GM10847 (cell line): Measurements from ENCODE around the gene KLLN.

Experiments
- POLR2A ChIP-seq: IDR thresholded peaks from 2 replicates; pipeline ENCODE4 v1.6.1; 2011; ENCODE audit not compliant: insufficient read length; ENCODE audit errors: extremely low read depth

KLLN gene

GRCh38 chr10:87844837-87845623 is 18.3 kb downstream of the KLLN start:
- no peak for TF ChIP-seq POLR2A

DNA sequence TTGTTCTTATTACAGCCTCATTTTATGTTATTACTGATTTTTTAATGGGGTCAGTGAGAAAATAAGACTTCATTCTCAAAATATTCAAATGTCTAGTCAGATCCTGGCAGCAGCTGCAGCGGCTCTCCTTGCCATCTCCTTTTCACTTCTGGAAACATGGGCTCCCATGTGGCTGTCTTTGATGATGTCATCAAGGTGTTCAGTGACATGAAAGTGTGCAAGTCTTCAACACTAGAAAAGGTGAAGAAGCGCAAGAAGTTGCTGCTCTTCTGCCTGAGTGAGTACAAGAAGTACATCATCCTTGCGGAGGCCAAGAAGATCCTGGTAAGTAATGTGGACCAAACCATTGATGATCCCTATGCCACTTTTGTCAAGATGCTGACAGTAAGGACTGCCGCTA is 19.6 kb downstream of the KLLN start:
- TF ChIP-seq POLR2A: no peak

DNA sequence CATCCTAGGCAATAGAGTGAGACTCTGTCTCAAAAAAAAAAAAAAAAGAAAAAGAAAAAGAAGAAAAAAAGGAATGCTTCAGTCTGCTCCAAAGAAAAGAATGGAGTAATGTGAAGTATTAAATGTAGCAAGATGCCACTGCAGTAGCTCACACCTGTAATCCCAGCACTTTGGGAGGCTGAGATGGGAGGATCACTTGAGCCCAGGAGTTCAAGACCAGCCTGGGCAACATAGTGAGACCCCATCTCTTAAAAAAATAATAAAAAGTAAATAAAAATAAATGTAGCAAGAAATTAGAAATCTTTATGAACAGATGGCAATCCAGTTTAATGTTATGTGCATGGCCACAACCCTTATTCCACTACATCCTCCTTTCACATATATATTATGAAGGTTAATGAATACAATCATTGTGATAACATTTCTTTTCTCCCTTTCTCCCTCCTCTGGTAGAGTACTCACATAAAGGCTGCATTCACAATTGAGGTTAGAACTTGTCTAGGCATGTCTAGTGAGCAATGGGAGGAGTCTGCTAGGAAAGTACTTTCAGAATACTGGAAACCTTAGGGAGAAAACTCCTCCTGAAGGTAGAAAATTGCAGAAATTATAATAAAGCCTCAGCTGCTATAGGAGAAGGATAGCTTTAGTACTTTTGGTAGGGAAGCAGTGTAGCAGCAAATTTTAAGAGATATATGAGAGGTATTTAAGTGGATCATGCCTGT is 20.4 kb downstream of the KLLN start:
- TF ChIP-seq POLR2A: no peak

DNA sequence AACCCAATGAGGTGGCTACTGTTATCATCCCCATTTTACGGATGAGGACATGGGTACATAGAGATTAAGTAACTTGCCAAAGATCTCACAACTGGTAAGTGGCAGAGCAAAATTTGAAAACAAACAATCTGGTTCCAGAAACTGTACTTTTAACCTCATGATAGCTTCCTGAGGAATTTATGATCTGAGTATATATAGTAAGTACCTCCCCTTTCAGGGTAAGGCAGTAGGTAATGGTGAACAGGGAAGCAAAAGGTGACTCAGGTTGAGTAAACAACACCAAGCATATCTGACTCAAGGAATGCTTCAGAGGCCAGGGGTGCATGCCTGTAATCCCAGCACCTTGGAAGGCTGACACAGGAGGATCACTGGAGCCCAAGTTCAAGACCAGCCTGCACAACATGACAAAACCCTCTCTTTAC is 21.1 kb downstream of the KLLN start:
- no peak for TF ChIP-seq POLR2A

DNA sequence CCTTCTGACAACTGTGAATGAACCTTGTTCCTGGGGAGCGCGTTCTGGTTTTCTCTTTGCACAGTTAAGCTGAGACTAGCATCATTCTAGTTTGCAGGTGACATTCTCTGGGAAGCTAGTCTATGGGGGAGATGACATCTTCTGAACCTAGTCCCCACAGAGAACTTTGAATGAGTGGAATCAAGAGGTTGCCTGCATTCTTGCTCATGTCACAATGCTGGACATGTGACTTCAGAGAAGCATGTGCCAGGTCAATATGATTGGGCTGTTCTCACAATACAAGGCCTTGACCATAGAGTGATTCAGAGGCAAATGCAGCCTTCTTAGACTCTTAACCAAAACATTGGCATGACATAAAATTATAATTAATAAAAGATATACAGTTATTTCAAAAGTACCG is 22.1 kb downstream of the KLLN start:
- TF ChIP-seq POLR2A: no peak

DNA sequence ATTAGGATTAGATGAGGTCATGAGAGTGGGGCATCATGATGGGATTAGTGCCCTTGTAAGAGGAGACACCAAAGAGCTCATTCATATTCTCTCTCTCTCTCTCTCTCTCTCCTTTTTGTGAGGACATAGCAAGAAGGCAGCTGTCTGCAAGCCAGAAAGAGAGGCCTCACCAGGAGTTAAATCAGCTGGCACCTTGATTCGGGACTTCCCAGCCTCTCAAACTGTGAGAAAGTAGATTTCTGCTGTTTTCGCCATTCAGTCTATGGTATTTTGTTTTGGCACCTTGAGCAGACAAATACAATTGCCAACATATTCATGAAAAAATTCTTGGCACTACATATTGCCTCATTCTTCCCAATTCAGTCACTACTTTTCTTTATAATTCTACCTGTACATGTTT is 24.7 kb downstream of the KLLN start:
- TF ChIP-seq POLR2A: no peak

GRCh38 chr10:87837445-87837844 is 25.9 kb downstream of the KLLN start:
- no peak for TF ChIP-seq POLR2A

DNA sequence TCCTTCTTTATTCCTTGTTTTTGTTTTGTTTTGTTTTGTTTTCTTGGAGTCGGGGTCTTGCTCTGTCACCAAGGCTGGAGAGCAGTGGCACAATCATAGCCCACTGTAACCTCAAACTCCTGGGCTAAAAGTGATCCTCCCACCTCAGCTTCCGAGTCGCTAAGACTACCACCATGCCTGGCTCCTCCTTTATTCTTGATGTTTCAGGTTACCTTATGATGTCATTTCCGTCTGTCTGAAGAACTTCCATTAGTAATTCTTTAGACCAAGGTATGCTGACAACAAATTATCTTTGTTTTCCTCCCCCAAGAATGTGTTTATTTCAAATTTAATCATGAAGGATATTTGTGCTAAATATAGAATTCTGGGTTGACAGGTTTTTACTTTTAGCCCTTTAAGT is 27.2 kb downstream of the KLLN start:
- TF ChIP-seq POLR2A: no peak

GRCh38 chr10:87829986-87830729 is 33.2 kb downstream of the KLLN start:
- no peak for TF ChIP-seq POLR2A

DNA sequence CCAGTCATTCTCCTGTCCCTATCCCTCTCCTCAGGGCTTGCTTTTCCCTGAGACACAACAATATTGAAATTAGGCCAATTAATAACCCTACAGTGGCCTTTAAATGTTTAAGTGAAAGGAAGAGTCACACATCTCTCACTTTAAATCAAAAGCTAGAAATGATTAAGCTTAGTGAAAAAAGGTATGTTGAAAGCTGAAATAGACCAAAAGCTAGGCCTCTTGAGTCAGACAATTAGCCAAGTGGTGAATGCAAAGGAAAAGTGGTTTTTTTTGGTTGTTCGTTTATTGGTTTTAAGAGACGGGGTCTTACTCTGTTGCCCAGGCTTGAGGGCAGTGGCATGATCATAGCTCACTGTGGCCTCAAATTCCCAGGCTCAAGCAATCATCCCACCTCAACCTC is 35.7 kb downstream of the KLLN start:
- TF ChIP-seq POLR2A: no peak

- no peak for TF ChIP-seq POLR2A
Measured at GRCh38 chr10:87826653-87827052, 36.7 kb downstream of the KLLN start.

- no peak for TF ChIP-seq POLR2A
Measured at GRCh38 chr10:87819289-87819585, 44.1 kb downstream of the KLLN start.

- TF ChIP-seq POLR2A: no peak
Measured at GRCh38 chr10:87818505-87819288, 44.6 kb downstream of the KLLN start.

- TF ChIP-seq POLR2A: peak; percentile 70
Measured at GRCh38 chr10:87817609-87818504, 45.5 kb downstream of the KLLN start, which contains the start of gene ATAD1. TSS of gene ATAD1 (minus strand) at chr10:87818226. CDS start at chr10:87814599, 3,627 bp downstream.
